Trophoblast cell (in vitro differentiated cells and primary cell): ENCODE measurements around the gene MRPL45.

Experiments used
- DNase-seq, 2 donors: peaks; one replicate each; pipeline ENCODE4 v3.0.0-alpha.2; 2016
- H2AFZ ChIP-seq: 2 replicates; pipeline ENCODE4 v1.6.1; 2013; ENCODE audit warnings: low read length, moderate library complexity, mild to moderate bottlenecking; ENCODE audit not compliant: insufficient read depth, poor library complexity
- H2AK5ac ChIP-seq: 2 replicates; pipeline ENCODE4 v1.6.1; 2013; ENCODE audit warnings: mild to moderate bottlenecking, low read length
- H2BK120ac ChIP-seq: 2 replicates; pipeline ENCODE4 v1.6.1; 2013; ENCODE audit warnings: low read length, mild to moderate bottlenecking, moderate library complexity; ENCODE audit not compliant: insufficient read depth, poor library complexity
- H2BK12ac ChIP-seq: 2 replicates; pipeline ENCODE4 v1.6.1; 2013; ENCODE audit warnings: mild to moderate bottlenecking, low read length, moderate library complexity
- H2BK5ac ChIP-seq: 2 replicates; pipeline ENCODE4 v1.6.1; 2013; ENCODE audit warnings: low read length, low read depth, moderate library complexity, mild to moderate bottlenecking; ENCODE audit not compliant: poor library complexity
- H3K14ac ChIP-seq: 2 replicates; pipeline ENCODE4 v1.6.1; 2013; ENCODE audit warnings: mild to moderate bottlenecking, low read length
- H3K18ac ChIP-seq: 2 replicates; pipeline ENCODE4 v1.6.1; 2013; ENCODE audit warnings: mild to moderate bottlenecking, low read length
- H3K23ac ChIP-seq: 2 replicates; pipeline ENCODE4 v1.6.1; 2013; ENCODE audit warnings: low read length
- H3K27ac ChIP-seq: 2 replicates; pipeline ENCODE4 v1.5.1; 2013; ENCODE audit warnings: low read depth, mild to moderate bottlenecking, inconsistent platforms, low read length, moderate library complexity
- H3K27me3 ChIP-seq: 2 replicates; pipeline ENCODE4 v1.6.1; 2013; ENCODE audit warnings: inconsistent platforms, mild to moderate bottlenecking, low read length, moderate library complexity; ENCODE audit not compliant: insufficient read depth
- H3K36me3 ChIP-seq, 2 experiments: 1 replicate in 1 of 2; 2 replicates in 1 of 2; pipeline ENCODE4 v1.6.1; 2013; ENCODE audit warnings: low read length in 2 of 2, mild to moderate bottlenecking in 2 of 2, moderate library complexity in 1 of 2; ENCODE audit not compliant: insufficient read depth in 2 of 2, control insufficient read depth in 1 of 2
- H3K4ac ChIP-seq: 2 replicates; pipeline ENCODE4 v1.6.1; 2013; ENCODE audit warnings: low read depth, mild to moderate bottlenecking, low read length, moderate library complexity
- H3K4me1 ChIP-seq, 2 experiments: 1 replicate in 1 of 2; 2 replicates in 1 of 2; pipeline ENCODE4 v1.6.1; 2013; ENCODE audit warnings: low read length in 2 of 2, mild to moderate bottlenecking in 2 of 2, moderate library complexity in 1 of 2; ENCODE audit not compliant: insufficient read depth in 2 of 2, control insufficient read depth in 1 of 2
- H3K4me2 ChIP-seq: 2 replicates; pipeline ENCODE4 v1.6.1; 2013; ENCODE audit warnings: inconsistent platforms, mild to moderate bottlenecking, low read length, moderate library complexity
- H3K4me3 ChIP-seq: 2 replicates; pipeline ENCODE4 v1.5.1; 2013; ENCODE audit warnings: mild to moderate bottlenecking, low read depth, low read length, inconsistent platforms
- H3K79me1 ChIP-seq: one replicate; pipeline ENCODE4 v1.6.1; 2013; ENCODE audit warnings: low read length
- H3K79me2 ChIP-seq: 2 replicates; pipeline ENCODE4 v1.6.1; 2013; ENCODE audit warnings: low read length, mild to moderate bottlenecking; ENCODE audit not compliant: control insufficient read depth, insufficient read depth, poor library complexity
- H3K9ac ChIP-seq: 2 replicates; pipeline ENCODE4 v1.6.1; 2013; ENCODE audit warnings: mild to moderate bottlenecking, low read length
- H3K9me3 ChIP-seq: 2 replicates; pipeline ENCODE4 v1.6.1; 2013; ENCODE audit warnings: low read depth, mild to moderate bottlenecking, control low read depth, inconsistent platforms, low read length; ENCODE audit not compliant: insufficient read depth
- H4K12ac ChIP-seq: 2 replicates; pipeline ENCODE4 v1.6.1; 2013; ENCODE audit warnings: low read depth, mild to moderate bottlenecking, low read length, moderate library complexity
- H4K8ac ChIP-seq: 2 replicates; pipeline ENCODE4 v1.6.1; 2013; ENCODE audit warnings: low read depth, mild to moderate bottlenecking, low read length, moderate library complexity
- H4K91ac ChIP-seq: one replicate; pipeline ENCODE4 v1.6.1; 2013; ENCODE audit warnings: low read depth, mild to moderate bottlenecking, low read length, moderate library complexity
- WGBS: extraction: QIAGEN DNeasy Blood & Tissue Kit; methylation state at CpG from one replicate; pipeline ENCODE4 v1.1.7; 2013; ENCODE audit warnings: missing lambda C conversion rate; ENCODE audit not compliant: insufficient read length, insufficient coverage; ENCODE audit errors: extremely low coverage; 5-methylcytosine and 5-hydroxymethylcytosine counted together

MRPL45 gene

DNA sequence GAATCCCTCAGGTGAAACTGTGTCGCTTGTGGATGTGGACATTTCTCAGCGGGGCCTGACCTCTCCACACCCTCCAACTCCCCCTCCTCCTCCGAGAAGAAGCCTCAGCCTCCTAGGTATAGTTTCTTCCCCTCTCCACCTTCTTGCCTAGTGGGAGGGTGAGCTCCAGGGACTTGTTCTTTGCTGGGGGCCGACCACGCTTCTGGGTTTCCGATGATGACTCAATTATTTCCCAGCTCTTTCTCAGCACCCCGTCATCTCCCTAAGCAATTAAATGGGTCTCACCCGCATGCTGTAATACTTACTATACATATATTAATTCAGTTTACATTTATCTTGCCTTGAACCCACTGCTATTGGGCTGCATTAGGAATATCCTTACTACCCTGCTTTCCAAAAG, 67.8 kb downstream of the MRPL45 start:
- no peak overlapping the region for H3K23ac ChIP-seq
- no CpG with 5 or more reads among the region's 8 CpGs for WGBS
- no peak for DNase-seq

DNA sequence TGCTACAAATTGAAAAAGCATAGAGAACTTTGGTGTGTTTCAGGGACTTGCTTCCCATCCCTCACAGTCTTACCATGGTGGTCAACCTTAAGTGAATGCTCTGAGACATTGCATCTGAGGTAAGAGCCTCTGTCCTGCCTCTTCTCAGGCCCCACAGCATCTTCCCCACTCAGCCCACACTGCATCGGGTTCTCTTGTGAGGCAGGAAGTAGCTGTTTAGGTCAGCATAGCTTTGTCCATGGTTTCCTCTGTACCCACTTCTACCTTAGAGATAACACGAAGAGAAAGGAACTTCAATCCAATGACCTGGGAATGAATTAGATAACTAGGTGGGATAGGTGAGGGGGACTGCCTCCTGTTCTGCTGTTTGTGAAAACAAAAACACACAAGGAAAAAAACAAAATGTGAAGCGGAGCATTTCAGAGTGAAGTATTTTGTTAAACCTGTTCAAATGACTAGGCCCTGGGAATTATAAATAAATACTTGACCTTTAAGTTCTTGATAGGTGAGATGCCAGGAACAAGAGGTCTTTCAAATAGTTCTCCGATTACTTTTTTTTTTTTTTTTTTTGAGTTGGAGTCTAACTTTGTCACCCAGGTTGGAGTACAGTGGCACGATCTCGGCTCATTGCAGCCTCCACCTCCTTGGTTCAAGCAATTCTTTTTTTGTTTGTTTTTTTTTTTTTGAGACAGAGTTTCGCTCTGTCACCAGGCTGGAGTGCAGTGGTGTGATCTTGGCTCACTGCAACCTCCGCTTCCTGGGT, 72.3 kb downstream of the MRPL45 start:
- no peak overlapping the region for H3K4me2 ChIP-seq
- H3K14ac ChIP-seq: no peak overlapping the region
- no peak overlapping the region for H4K91ac ChIP-seq
- no peak overlapping the region for H2BK12ac ChIP-seq
- no peaks in the 10 kb centered on the region for H3K79me1 ChIP-seq
- H3K9ac ChIP-seq: no peak overlapping the region
- H3K36me3 ChIP-seq: peaks cover 24 to 26% of the 10 kb centered on the region in 2 experiments
- WGBS: no CpG with 5 or more reads among the region's 8 CpGs
- no peak overlapping the region for H3K27ac ChIP-seq
- H3K18ac ChIP-seq: no peak overlapping the region
- no peak overlapping the region for H3K4ac ChIP-seq
- DNase-seq: no peak
- H2AFZ ChIP-seq: no peak overlapping the region
- H3K23ac ChIP-seq: no peak overlapping the region
- no peak overlapping the region for H2BK5ac ChIP-seq
- no peaks in the 10 kb centered on the region for H3K79me2 ChIP-seq
- H4K8ac ChIP-seq: no peak overlapping the region
- no peaks in the 10 kb centered on the region for H3K27me3 ChIP-seq
- no peak overlapping the region for H3K4me3 ChIP-seq
- H3K9me3 ChIP-seq: no peaks in the 10 kb centered on the region
- H2BK120ac ChIP-seq: no peak overlapping the region
- no peaks in the 10 kb centered on the region for H3K4me1 ChIP-seq
- H2AK5ac ChIP-seq: no peak overlapping the region
- H4K12ac ChIP-seq: no peak overlapping the region

More for the DNA sequence above, 67.8 kb downstream of the MRPL45 start:
- Histone ChIP-seq H3K14ac (no peak overlapping the region), H3K4me1 (no peaks in the 10 kb centered on the region), H3K4me3 (no peak overlapping the region), H3K79me2 (no peaks in the 10 kb centered on the region), H4K91ac (no peak overlapping the region), H2AK5ac (no peak overlapping the region), H3K4me2 (no peak overlapping the region), H2BK5ac (no peak overlapping the region), H3K27me3 (no peaks in the 10 kb centered on the region), H4K12ac (no peak overlapping the region), H2BK12ac (no peak overlapping the region), H3K4ac (no peak overlapping the region), H3K9ac (no peak overlapping the region), H2BK120ac (no peak overlapping the region), H3K79me1 (no peaks in the 10 kb centered on the region), H2AFZ (no peak overlapping the region), H4K8ac (no peak overlapping the region), H3K9me3 (no peaks in the 10 kb centered on the region), H3K36me3 (peaks cover 19 to 22% of the 10 kb centered on the region in 2 experiments), H3K18ac (no peak overlapping the region), H3K27ac (no peak overlapping the region)
